HG03460 (cell line): ENCODE results near the gene IL17RA.

ENCODE experiments used
- ATAC-seq: cut with Tn5 transposase; IDR thresholded peaks from one replicate; pipeline ENCODE4 v1.9.1; 2021; ENCODE audit not compliant: unreplicated experiment

IL17RA gene

DNA sequence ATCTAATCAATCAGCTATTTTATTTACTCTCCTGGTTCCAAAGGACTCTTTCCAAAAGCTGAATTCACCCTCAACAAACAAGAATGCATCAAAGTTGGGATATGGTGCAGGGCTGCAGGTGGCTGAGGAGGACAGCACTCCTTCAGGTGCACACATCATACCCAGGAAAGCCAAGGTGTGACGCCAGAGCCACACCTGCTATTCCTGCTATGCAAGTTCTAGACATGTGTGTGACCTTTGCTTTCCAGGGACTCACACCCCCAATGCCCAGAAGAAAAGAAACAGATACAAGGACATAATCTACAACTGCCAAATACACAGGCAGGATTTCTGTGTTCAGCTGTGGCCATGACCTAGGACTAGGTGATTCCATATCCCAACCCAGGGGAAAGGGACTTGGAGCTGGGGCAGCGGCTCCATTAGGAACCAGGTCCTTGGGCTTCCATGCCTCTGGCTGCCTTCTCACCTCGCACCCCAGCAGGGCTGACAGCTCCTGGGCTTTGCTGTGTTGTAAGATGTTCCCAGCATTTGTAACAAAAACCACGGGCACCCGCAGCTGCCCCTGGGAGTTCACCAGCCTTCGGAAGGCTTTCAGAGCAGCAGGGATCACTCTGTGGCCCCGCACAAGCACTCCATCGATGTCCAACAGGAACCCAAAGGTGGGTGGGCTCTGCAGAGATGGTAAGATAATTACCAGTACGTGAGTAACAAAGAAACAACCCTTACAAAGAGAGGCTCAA is 64.4 kb downstream of the IL17RA start:
- no peak for ATAC-seq

DNA sequence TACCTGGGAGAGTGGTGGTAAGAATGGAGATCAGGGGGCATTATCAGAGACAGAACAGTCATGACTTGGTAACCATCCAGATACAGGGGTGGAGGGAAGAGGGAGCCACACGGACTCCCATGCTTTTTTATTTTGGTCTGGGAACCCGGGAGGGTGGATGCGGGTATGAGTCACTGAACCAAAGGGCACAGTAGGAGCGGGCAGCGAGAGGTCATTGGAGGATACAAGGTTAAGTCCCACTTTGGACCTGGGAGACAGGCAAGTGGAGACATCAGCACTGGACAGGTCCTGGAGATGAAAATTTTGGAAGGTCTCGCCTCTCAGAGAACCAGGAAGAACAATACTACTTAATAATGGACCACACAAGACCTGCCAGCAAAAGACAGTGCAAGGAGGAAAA is 67.5 kb downstream of the IL17RA start:
- no peak for ATAC-seq

DNA sequence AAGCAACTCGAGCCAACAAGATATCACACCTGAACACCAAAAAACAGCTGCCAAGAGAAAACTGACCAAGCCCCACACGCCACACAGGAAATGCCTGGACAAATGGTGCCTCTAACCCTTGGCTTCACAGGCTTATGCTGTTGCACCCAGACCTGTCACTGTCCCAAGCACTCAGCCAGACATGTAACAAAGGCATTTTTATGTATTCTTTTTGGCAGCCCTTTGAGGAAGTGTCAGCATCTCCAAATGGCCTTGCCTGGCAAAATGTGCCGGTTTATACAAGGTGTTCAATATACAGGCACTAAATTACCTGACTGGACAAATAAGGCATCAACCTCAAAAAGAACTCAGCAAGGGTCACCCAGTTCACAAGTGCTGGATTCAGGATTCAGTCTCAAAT is 68.2 kb downstream of the IL17RA start:
- no peak for ATAC-seq

DNA sequence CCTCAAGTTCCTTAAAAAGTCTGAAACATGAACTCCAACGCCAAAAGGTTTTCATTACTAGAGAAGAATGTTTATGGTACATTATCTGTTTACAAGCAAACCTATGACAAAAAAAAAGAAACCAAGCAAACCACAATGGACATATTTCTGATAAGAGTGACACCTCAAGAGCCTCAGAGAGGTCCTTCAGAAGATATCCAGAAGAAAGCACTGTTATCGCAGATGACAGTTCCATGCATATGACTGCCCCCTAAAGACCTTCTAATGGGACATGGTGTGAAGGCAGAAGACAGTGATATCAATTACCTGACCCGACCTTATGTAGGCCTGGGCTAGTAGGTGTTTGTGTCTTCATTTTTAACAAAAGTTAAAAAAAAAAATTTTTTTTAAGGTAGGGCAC is 71.1 kb downstream of the IL17RA start:
- ATAC-seq, result no peak

DNA sequence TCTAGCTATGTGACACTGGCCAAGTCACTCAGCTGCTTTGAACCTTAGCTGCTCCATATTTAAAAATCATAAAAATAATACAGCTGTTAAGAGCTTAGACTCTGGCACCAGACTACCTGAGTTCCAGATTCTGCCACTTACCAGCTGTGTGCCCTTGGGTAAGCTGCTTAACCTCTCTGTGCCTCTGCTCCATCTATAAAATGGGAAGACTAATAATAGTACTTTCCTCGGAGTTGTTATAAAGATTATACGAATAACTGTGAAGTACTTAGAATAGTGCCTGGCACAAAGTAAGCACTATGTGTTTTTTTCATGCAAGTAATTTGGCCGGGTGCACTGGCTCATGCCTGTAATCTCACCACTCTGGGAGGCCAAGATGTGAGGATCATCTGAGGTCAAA is 72.9 kb downstream of the IL17RA start:
- no peak for ATAC-seq

DNA sequence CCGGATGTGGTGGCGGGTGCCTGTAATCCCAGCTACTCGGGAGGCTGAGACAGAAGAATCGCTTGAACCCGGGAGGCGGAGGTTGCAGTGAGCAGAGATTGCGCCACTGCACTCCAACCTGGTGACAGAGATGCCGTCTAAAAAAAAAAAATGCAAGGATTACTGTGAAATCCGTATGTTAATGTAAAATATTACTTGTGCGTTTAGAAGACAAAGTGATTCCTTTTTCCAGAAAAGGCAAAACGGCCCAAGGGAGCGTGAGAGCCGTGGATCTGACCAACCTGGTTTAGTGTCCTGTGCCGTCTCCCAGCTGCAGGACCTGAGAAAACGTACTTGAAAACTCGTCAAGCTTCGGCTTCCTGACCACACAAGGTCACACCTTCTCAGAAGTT is 73.4 kb downstream of the IL17RA start:
- no peak for ATAC-seq

DNA sequence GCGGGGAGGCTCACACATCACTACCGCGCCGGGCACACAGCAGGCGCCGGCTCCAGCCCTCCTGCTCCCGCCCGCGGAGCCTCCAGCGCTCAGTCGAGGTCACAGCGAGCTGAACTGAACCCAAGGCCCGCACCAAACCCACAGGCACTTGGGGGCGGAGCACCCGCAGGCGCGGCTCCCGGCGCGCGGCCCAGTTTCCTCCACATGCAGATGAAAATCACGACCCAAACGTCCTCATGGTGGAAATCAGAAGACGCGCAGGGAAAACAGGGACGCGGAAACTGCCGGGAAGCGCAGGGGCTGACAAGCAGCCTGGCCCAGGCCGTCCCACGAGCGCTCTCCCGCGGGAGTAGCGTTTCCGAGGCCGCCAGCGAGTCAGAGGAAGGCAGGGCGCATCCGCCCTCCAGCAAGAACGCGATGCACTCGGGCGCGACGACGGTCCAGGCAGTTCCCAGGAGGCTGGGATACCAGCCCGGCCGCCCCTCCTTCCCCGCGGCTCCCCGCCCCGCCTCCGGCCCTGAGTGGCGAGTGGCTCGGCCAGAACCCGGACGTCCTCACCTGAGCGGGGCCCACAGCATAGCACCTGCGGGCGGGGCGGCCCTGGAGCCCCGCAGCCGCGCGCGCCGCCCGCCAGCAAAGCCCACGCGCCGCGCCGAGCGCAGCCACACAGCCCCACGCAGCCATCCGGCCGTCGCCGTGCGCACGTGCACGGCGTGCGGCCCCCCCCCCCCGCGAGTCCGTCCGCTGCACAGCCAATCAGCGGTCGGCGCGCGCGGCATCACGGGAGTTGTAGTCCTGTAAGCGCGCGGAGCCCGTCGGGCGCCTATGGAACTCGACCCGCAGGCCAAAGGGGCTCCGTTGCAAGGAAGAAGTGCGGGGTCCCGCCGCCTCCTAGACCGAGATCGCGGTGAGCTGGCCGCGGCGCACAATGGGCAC is 74.0 kb downstream of the IL17RA start, which contains the start of gene HDHD5:
HDHD5 (minus strand) TSS at position 710 of the 936 bp plus-strand sequence; CDS start at position 684, 26 bp downstream.
- ATAC-seq, result peak; percentile 65

DNA sequence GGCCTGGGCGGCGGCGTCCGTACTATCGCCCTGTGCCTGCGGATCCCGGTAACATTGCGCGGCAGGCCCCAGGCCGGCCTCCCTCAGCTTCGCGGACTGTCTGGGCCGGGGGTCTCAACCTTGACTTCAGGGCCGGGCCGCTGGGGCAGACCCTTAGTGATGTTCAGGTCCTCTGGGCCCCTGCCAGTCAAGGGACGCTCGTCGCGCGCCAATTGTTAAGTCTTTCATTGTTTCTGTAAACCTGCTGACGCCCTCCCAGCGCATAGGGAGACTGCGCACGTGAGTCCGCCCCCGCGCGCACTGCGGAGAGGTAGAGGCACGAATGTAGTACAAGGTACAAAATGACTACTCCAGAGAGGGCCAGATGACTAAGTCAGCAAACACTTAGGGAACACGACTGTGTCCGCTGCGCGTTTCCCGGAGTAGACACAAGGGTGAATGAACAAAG is 74.7 kb downstream of the IL17RA start:
- peak; percentile 21 for ATAC-seq

DNA sequence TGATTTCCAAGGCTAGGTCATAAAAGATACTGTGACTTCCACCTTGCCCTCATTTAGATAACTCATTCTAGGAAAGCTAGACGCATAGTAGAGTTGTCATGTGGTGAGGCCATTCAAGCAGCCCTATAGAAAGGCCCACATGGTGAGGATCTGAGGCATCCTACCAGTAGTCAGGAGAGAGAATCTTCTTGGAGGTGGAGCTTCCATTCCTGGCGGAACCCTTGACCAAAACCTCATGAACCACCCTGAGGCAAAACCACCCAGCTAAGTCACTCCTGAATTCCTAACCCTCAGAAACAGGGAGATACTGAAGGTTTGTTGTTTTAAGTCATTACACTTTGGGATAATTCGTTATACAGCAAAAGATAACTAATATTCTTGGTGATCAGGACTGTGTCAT is 77.2 kb downstream of the IL17RA start:
- no peak for ATAC-seq

DNA sequence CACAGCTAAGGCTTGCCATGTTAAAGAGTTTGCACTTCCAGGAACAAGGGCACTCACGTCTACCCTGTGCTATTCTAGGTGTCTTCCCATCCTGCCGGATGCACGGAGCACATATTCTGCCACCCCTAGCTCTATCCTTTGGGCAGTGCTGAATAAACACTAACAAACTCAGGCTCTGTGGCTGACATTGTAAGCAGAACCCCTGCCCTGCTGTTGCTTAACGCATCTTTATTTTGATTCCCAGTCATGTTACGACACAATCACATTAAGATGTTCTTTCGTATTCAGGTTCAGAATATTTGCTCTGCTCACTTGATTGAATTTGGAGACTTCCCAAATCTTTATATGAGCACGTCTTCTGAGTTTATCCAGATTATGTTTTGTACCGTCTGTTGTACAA is 77.9 kb downstream of the IL17RA start:
- ATAC-seq, result no peak

DNA sequence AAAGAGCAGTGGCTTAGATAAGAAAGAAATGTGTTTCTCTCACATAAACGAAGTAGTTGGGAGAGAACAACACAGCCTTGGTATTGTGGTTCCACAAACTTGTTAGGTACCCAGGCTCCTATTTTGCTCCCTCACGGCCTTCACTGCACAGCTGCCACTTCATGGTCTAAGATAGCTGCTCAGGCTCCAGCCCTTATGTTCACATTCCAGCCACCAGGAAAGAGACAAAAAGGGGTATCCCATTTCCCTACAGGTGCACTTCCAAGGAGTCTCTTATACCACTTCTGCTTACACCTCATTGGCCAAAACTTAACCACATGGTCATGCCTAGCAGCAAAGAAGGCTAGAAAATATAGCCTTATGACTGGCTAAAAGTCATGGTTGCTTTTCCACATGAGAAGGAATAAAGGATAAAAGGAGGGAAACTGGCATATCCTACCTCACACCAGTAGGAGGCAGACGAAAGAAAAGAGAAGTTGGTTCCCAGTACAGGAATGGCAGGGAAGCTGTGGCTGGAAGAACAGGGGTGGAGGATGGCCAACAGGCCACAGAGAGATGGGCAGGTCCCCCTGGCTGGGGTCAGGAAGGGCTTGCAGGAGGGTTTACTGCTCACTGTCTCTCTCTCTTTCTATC is 79.7 kb downstream of the IL17RA start:
- ATAC-seq, result no peak
